Esophagus muscularis mucosa (tissue), 4 donors: ENCODE results near the gene MYO1D. TPM values are rescaled to one million over a fixed set of nuclear protein-coding genes. Genes with fewer than 3 reads are reported as not detected.

Experiments
- DNase-seq: peaks from one replicate; pipeline ENCODE4 v3.0.0-alpha.2; 2017; ENCODE audit errors: extremely low spot score
- H3K27ac ChIP-seq, 4 donors: fragments of 200-600 bp; sonication (generic); replicated peaks in 1 of 4; 1 replicate in 3 of 4; 2 replicates in 1 of 4; pipeline ENCODE4 v1.5.1; 2016 to 2019; ENCODE audit warnings: mild to moderate bottlenecking in 1 of 4
- H3K27me3 ChIP-seq, 4 donors: fragments of 200-600 bp; sonication (generic); one replicate each; pipeline versions ENCODE4 v1.5.1 to v1.6.0; 2016 to 2019
- H3K36me3 ChIP-seq, 4 donors: fragments of 200-600 bp; sonication (generic); one replicate each; pipeline ENCODE4 v1.5.1; 2016 to 2019
- H3K4me1 ChIP-seq, 4 donors: fragments of 200-600 bp; sonication (generic); one replicate each; pipeline ENCODE4 v1.5.1; 2016 to 2019
- H3K4me3 ChIP-seq, 4 donors: fragments of 200-600 bp; sonication (generic); 1 replicate in 2 of 4; 2 replicates in 2 of 4; pipeline ENCODE4 v1.5.1; 2016 to 2019; ENCODE audit warnings: mild to moderate bottlenecking in 4 of 4, moderate library complexity in 1 of 4
- H3K9me3 ChIP-seq, 4 donors: fragments of 200-600 bp; sonication (generic); 1 replicate in 3 of 4; 2 replicates in 1 of 4; pipeline ENCODE4 v1.5.1; 2016 to 2019
- CTCF ChIP-seq, 3 experiments: fragments of 200-600 bp in 2 of 3; fragments of 450-650 bp in 1 of 3; sonication (generic) in 2 of 3; IDR thresholded peaks; one replicate each; pipeline ENCODE4 v1.5.1; 2017 to 2019; ENCODE audit warnings: antibody characterized with exemption in 3 of 3, mild to moderate bottlenecking in 2 of 3, moderate library complexity in 1 of 3
- EP300 ChIP-seq: sonication (generic); formaldehyde crosslinking; IDR thresholded peaks from one replicate; pipeline ENCODE4 v1.6.1; 2017; ENCODE audit warnings: antibody characterized with exemption
- POLR2A ChIP-seq: fragments of 450-650 bp; IDR thresholded peaks from one replicate; pipeline ENCODE4 v1.6.1; 2017; ENCODE audit warnings: antibody characterized with exemption, moderate library complexity, mild to moderate bottlenecking, low read depth
- POLR2AphosphoS5 ChIP-seq, 2 donors: sonication (generic); formaldehyde crosslinking; IDR thresholded peaks; one replicate each; pipeline ENCODE4 v1.6.1; 2017; ENCODE audit warnings: antibody characterized with exemption in 2 of 2
- WGBS: methylation state at CpG from one replicate; pipeline ENCODE4 v1.1.5; 2018; 5-methylcytosine and 5-hydroxymethylcytosine counted together
- intact Hi-C: fragments of 100-400 bp; cut with DNase I; formaldehyde crosslinking; loops from one replicate; pipeline ENCODE4 v1.15.1; 2023
- total RNA-seq, 4 donors: library from RNA; depleted of rRNA; stranded (reverse); fragments of >200 nt; gene quantifications; one replicate each; pipeline versions ENCODE4 v1.1.0 to v1.2.1, GENCODE V29; 2016

Gene MYO1D
- total RNA-seq, 4 donors from 2014 or later = 27.3 to 30.3 (median 29.0) TPM

GRCh38 chr17:32803544-32803943 lies 73.4 kb downstream of the MYO1D start:
- no peak for DNase-seq
- H3K4me3 ChIP-seq = no peak overlapping the region
- peaks cover 0 to 12% (median 3%) of the 10 kb centered on the region in 4 donors for H3K4me1 ChIP-seq
- H3K9me3 ChIP-seq = no peaks in the 10 kb centered on the region
- WGBS = 68% methylated on average over 2 of the region's 2 CpGs
- intact Hi-C loops = no loop called here
- no peaks in the 10 kb centered on the region for H3K36me3 ChIP-seq
- H3K27me3 ChIP-seq = no peaks in the 10 kb centered on the region
- TF ChIP-seq POLR2AphosphoS5 (IDR thresholded peaks at IDR 0.05) (no peak), CTCF (IDR thresholded peaks at IDR 0.05) (no peak), EP300 (no peak), POLR2A (no peak)
- no peak overlapping the region for H3K27ac ChIP-seq

GRCh38 chr17:32802306-32802705 lies 74.6 kb downstream of the MYO1D start:
- Histone ChIP-seq H3K4me3 (no peak overlapping the region), H3K4me1 (peaks cover 0 to 12% (median 3%) of the 10 kb centered on the region in 4 donors), H3K9me3 (no peaks in the 10 kb centered on the region), H3K27ac (no peak overlapping the region), H3K27me3 (no peaks in the 10 kb centered on the region), H3K36me3 (no peaks in the 10 kb centered on the region)
- TF ChIP-seq CTCF (IDR thresholded peaks at IDR 0.05) (no peak), POLR2AphosphoS5 (IDR thresholded peaks at IDR 0.05) (no peak)
- intact Hi-C loops = no loop called here
- no peak for DNase-seq

- TF ChIP-seq POLR2AphosphoS5 (IDR thresholded peaks at IDR 0.05) = no peak
- no peak for TF ChIP-seq POLR2A
- no peak for TF ChIP-seq EP300
- no peak for TF ChIP-seq CTCF (IDR thresholded peaks at IDR 0.05)
- Histone ChIP-seq H3K27ac (no peak overlapping the region), H3K4me3 (no peak overlapping the region), H3K4me1 (peaks cover 0 to 12% (median 3%) of the 10 kb centered on the region in 4 donors), H3K27me3 (no peaks in the 10 kb centered on the region), H3K9me3 (no peaks in the 10 kb centered on the region), H3K36me3 (no peaks in the 10 kb centered on the region)
- 58% methylated on average over 2 of the region's 2 CpGs for WGBS
- no peak for DNase-seq
- intact Hi-C loops = no loop called here
Observed at GRCh38 chr17:32801641-32802040, 75.3 kb downstream of the MYO1D start.

GRCh38 chr17:32801193-32801592 lies 75.7 kb downstream of the MYO1D start:
- H3K4me1 ChIP-seq = peaks cover 0 to 12% (median 3%) of the 10 kb centered on the region in 4 donors
- intact Hi-C loops = no loop called here
- H3K4me3 ChIP-seq = no peak overlapping the region
- H3K36me3 ChIP-seq = no peaks in the 10 kb centered on the region
- H3K9me3 ChIP-seq = no peaks in the 10 kb centered on the region
- TF ChIP-seq POLR2A (no peak), CTCF (IDR thresholded peaks at IDR 0.05) (no peak), EP300 (no peak)
- no peak overlapping the region for H3K27ac ChIP-seq
- WGBS = 60% methylated on average over 4 of the region's 4 CpGs
- no peak for DNase-seq
- H3K27me3 ChIP-seq = no peaks in the 10 kb centered on the region

- H3K4me3 ChIP-seq = no peak overlapping the region
- TF ChIP-seq CTCF (IDR thresholded peaks at IDR 0.05) = no peak
- no peak for TF ChIP-seq POLR2AphosphoS5 (IDR thresholded peaks at IDR 0.05)
- no peak for TF ChIP-seq POLR2A
- TF ChIP-seq EP300 = no peak
- intact Hi-C loops = no loop called here
- DNase-seq = no peak
- no peaks in the 10 kb centered on the region for H3K9me3 ChIP-seq
- H3K27ac ChIP-seq = no peak overlapping the region
- H3K4me1 ChIP-seq = peaks cover 0 to 12% (median 3%) of the 10 kb centered on the region in 4 donors
- 57% methylated on average over 1 of the region's 1 CpG for WGBS
- no peaks in the 10 kb centered on the region for H3K36me3 ChIP-seq
- H3K27me3 ChIP-seq = no peaks in the 10 kb centered on the region
Observed at GRCh38 chr17:32798938-32799337, 78.0 kb downstream of the MYO1D start.
